ENCODE measurements around the gene UCP2.

The UCP2 gene

GRCh38 chr11:73972620-73973449 is 9.8 kb downstream of the UCP2 start:
- DNase-seq (ENCODE audit: low read depth in 3 of 3, low spot score in 1 of 3) = no peak

- no peak for DNase-seq (ENCODE audit: low read depth in 3 of 3, low spot score in 1 of 3)
Observed at GRCh38 chr11:73972187-73972586, 10.5 kb downstream of the UCP2 start.

GRCh38 chr11:73971175-73971719 is 11.4 kb downstream of the UCP2 start:
- DNase-seq (ENCODE audit: low read depth in 3 of 3, low spot score in 1 of 3) = no peak

DNA sequence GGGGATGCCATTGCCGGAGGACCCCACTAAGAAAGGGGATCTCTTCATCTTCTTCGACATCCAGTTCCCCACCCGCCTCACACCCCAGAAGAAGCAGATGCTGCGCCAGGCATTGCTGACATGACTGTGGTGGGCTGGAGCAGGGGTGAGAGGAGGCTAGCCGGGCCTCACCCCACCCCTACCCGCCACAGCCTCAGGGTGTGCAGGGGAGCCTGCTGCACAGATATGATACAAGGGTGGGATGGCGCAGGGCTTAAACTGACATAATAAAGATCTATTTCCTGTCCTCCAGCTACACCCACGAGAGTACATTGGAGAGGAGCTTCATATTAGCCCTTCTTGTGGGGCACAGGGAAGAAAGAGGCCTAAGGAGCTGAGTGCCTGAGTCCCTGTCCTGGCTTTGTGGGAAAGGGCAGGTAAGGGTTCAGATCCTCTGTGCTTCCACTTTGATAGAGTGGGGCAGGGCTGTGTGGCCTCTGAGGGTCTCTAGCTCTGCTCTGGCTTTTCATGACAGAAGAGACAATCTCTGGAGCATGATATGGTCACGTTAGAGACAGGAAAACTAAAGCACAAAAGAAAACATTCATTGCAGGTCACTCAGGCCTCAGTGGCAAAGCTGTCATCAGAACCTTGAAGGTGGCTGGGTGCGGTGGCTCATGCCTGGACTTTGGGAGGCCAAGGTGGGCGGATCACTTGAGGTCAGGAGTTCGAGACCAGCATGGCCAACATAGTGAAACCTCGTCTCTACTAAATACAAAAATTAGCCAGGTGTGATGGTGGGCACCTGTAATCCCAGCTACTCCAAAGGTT is 12.4 kb downstream of the UCP2 start:
- no peak for DNase-seq (ENCODE audit: low read depth in 3 of 3, low spot score in 1 of 3)

DNA sequence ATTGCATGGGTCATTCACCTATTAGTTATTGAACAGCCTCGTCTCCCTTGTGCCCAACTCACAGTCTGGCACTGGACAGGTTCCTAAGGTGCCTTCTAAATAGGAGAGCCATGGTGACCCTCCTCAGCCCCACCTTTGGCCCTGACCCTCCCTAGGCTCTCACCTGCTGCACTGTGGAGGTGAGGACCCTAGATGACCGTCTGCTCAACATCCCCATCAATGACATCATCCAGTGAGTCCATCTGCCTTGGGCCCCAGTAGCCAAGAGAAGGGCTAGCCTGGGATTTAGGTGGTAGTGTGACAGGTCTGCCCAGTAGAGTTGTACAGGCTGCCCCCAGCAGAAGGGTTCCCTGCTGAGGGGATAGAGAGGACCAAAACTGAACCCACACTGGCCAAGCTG is 13.6 kb downstream of the UCP2 start:
- DNase-seq (ENCODE audit: low read depth in 3 of 3, low spot score in 1 of 3) = no peak

DNA sequence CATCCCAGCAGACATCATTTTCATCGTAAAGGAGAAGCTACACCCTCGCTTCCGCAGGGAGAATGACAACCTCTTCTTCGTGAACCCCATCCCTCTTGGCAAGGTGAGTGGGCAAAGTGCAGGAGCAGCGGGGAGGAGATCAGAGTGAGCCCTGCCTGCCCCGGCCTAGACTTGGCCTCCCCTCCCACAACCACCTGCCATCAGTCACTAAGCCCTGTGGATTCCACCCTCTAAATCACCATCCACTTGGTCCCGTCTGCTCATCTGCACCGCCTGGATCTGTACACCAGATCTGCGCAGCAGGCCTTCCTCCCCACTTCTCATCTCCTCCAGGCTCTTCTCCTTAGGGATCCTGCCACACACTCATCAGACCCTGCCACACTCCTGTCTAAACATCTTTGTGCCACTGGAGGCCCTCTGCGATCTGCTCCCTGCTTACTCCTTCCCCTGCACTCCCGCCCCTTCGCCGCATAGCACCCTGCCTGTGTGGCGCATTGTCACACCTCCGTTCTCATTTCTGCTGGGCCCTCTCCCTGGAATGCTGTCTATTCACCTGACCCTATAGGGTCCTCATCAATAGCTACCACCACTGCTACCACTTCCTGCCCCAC is 14.2 kb downstream of the UCP2 start:
- no peak for DNase-seq (ENCODE audit: low read depth in 3 of 3, low spot score in 1 of 3)

DNA sequence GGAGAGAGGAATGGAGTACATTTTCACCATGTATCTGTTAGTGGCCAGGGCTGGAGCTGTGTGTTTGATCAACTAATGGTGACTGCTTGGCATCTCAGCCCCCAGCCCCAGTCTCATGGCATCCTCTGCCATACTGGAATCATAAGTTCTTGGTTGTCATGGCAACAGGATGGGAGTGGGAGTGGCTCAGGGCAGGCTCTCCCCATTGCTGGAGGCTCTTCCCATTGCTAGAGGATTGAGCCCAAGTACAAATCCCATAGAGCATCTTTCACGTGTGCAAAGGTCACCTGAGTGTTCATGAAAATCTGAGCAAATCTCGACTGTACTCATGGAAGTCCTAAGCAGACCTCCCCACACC is 16.9 kb downstream of the UCP2 start:
- no peak for DNase-seq (ENCODE audit: low read depth in 3 of 3, low spot score in 1 of 3)

DNA sequence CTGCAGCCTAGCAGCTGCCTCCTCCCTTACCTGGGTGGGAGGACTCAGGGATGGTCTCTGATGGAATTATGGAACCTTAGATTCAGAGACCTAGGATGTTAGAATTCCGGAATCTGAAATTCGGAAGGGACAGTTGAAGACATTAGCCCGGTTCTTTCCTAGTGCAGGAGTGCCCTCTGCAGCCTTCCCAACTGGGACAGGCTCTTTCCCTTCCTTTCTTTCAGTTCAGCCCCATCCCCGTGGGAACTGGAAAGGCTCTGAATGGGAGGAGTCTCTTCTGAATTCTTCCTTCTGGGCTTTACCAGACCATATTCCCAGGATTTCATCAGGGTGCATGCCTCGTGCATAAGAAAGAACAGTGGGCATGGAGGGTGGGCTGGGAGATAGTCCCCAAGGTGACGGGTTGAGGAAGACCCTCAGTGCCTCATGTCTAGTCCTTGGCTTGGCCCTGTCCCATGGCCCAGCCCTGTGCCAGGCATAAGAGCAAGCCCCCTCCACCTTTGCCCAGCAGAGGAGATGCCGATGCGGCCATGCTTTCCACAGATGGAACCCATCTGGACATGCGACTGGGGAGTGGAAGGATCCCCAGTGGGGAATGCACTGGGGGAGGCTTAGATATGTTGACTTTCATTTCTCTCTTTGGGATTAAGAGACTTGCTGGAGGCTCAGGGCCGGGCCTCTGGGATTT is 17.4 kb downstream of the UCP2 start:
- no peak for DNase-seq (ENCODE audit: low read depth in 3 of 3, low spot score in 1 of 3)

- no peak for DNase-seq (ENCODE audit: low read depth in 3 of 3, low spot score in 1 of 3)
Observed at GRCh38 chr11:73963861-73964260, 18.8 kb downstream of the UCP2 start.

- DNase-seq (ENCODE audit: low read depth in 3 of 3, low spot score in 1 of 3) = no peak
Observed at GRCh38 chr11:73962101-73962705, 20.4 kb downstream of the UCP2 start.

DNA sequence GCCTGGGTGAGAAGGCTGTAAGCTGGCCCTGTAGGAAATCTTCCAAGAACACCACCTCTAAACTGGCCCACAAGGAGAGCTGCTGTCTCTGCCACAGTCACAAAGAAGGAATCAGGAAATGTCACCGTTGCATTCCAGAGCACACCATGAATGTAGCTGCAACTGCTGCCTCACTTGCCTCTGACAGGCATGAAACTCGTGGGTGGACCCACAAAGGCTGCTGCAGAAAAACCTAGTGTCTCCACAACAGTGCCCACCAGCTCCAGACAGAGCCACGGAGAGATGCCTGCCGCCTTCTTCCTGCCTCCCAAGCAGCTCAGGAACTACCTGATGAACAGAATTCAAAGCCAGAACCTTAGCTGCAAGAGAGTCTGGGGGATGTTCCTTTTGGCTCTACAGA is 21.3 kb downstream of the UCP2 start:
- DNase-seq (ENCODE audit: low read depth in 3 of 3, low spot score in 1 of 3) = no peak

GRCh38 chr11:73958521-73959141 is 24.0 kb downstream of the UCP2 start:
- DNase-seq (ENCODE audit: low read depth in 3 of 3, low spot score in 1 of 3) = no peak

DNA sequence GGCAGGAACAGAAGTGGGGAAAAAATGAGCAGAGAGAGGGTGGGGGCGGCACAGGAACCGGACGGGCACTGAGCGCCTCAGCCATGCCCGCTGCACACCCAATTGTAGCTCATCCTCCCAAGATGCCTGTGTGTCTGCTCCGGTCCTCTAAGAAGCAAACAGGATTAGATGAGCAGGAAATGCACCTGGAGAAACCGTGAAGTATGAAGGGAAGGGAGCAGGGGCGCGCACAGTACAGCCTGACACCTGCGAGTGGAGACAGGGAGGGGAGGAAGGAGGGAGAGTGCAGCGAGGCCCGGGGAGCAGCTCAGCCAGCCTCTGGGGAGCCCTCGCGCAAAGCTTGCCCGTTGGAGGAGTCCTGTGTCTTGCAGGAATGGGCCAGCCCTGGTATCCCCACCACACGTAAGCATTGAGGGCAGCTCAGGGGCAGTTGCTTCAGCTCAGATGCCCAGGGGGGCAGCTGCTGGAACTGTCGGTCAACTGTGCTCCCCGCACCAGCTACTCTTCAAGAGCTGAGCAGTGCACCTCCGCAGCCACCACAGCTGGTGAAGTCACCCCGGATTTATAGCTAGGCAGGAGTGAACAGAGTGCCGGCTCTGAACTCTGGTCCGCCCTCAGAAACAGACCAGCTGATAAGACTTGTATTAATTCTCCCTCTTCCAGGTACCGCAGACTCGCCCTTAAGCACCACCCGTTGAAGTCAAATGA is 24.8 kb downstream of the UCP2 start:
- DNase-seq (ENCODE audit: low read depth in 3 of 3, low spot score in 1 of 3) = no peak

DNA sequence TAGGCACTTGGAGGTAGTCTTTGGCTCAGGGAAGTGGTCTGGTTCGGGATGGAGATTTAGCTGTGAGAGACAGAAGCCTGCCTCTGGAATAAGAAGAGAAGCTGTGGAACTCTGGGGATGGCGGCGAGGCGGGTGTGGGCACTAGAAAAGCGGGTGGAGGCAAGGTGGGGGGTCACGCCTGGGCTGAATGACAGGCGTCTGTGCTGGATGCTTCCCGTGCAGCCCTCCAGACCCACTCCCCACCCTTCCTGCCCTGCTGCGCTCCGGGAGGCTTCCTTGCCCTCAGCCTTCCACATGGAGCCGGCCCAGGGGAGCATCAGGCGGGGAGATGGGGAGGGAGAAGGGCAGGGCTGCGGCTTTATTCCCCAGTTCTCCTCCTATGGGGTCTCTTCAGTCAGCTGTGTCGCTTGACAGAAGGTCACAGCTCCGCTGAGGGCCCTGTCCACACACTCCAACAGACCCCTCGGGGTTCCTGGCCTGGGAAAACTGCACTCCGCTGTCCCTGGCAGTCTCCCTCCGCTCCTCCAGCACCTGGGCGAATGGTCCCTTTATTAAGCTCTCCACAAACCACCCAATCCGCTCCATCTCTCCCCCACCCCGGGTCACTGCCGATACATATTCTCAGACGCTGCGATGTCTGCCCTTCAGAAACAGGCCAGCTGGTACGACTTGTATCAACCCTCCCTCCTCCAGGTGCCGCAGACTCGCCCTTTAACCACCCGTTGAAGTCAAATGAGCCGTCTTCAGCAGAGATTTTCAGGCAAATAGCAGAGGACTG is 25.6 kb downstream of the UCP2 start:
- no peak for DNase-seq (ENCODE audit: low read depth in 3 of 3, low spot score in 1 of 3)

DNA sequence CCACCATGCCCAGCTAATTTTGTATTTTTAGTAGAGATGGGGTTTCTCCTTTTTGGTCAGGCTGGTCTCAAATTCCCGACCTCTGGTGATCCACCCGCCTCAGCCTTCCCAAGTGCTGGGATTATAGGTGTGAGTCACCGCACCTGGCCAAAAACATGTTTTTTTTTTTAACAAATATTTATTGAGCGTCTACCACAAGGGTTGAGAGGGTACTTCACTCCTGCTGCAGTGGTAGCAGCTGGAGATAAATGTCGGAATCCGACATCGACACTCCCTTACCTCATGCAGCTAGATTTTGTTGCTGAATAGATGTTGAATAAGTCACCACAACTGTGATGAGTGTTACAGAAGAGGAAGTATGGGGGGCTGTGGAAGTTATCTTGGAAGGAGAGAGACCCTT is 30.8 kb downstream of the UCP2 start:
- no peak for DNase-seq (ENCODE audit: low read depth in 3 of 3, low spot score in 1 of 3)

DNA sequence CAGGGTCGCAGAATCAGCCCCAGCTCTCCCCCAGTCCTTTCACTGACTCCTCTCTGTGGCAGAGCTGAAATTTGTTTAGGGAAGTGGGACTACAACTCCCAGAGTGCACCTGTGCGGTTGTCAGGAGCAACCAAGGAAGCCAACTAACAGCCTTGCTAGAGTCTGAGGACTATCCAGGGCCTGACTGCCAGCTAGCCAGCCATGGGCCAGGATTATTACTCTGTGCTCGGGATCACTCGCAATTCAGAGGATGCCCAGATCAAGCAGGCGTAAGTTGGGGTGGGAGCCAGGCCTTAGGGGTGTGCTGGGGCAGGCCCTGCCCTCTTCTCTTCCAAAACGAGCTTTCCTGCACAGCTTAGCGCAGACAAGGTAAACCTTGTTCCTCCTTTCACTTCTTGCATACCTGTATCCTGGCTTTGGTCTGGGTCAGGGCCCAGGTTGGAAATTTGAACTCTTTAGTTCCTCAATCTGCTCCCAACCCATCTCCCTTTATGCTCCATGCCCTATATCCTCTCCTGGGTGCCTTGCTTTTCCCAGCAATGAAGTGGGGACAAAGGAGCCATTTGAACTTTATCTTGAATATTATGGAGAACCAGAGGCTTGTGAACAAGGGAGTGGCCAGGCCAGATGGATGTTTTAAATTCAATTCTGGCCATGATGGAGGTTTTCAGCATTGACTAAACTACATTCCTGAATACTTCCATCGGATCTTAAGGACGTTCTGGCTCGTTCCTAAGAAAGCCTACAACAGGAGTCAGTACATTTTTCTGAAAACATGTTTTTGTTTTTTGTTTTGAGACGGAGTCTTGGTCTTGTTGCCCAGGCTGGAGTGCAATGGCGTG is 31.6 kb downstream of the UCP2 start, which contains the start of gene DNAJB13:
Gene DNAJB13 (plus strand): TSS at position 158 of the 842 bp plus-strand sequence. CDS start 44 bp downstream, at position 202.
- no peak for DNase-seq (ENCODE audit: low read depth in 3 of 3, low spot score in 1 of 3)

DNA sequence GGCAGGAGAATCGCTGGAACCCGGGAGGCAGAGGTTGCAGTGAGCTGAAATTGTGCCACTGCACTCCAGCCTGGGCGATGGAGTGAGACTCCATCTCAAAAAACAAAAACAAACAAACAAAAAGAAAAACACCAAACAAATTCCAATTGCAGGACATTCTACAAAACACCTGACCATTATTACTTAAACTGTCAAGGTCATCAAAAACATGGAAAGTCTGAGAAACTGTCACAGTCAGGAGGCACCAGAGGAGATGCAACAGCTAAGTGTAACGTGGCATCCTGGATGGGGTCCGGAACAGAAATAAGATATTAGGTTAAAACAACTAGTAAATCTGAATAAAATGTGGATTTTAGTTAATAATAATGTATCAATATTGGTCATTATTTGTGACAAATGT is 32.7 kb downstream of the UCP2 start:
- DNase-seq (ENCODE audit: low read depth in 3 of 3, low spot score in 1 of 3) = no peak

DNA sequence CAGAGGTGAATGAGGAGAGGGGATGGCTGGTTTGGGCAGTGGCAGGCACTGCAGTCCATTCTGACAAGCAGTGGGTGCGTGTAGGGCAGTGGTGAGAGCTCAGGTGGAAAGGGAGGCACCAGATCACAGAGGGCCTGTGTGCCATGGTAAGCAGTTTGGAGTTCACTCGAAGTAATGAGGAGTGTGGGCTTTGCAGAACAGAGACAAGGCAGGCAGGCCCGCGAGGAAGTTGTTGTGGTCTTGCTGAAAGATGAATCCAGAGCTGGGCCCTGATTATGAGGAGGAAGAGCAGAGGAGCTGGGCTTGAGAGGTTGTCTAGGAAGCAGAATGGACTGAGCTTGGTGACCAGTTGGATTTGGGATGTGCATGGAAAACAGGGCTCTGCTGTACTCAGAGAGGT is 33.4 kb downstream of the UCP2 start:
- no peak for DNase-seq (ENCODE audit: low read depth in 3 of 3, low spot score in 1 of 3)
